Breast epithelium (tissue), 3 donors: Measurements from ENCODE around the gene RETREG3.

Experiments used
- POLR2A ChIP-seq: fragments of 450-650 bp; IDR thresholded peaks from one replicate; pipeline ENCODE4 v1.6.1; 2016; ENCODE audit warnings: antibody characterized with exemption, mild to moderate bottlenecking, moderate library complexity
- POLR2AphosphoS5 ChIP-seq, 3 donors: sonication (generic); formaldehyde crosslinking; IDR thresholded peaks; one replicate each; pipeline ENCODE4 v1.6.1; 2017; ENCODE audit warnings: antibody characterized with exemption in 3 of 3

DNA sequence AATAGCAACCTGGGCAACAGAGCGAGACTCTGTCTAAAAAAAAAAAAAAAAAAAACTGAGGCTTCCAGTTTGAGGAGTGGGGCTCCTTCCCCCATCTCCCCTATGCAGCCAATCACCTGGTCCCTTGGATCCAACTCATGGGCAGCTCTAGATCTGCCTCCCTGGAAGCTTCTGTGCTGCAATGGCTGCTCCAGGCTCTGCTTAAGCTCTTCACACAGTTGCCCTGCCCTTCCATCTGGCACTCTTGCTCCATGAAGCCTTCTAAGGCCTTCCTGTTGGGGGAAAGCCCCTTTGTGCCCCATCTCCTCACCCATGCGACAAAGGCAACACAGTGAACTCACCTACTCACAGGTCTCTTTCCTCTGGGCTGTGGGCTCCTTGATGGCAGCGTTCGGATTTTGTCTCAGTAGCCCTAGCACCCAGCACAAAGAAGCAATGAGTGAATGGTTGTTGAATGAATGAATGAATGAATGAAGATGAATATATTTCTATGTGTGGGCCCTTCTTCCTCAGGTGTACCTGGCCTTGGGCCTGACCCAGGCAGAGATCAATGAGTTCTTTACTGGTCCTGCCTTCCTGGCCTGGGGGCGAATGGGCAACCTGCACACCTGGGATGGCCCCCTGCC is 71.2 kb downstream of the RETREG3 start:
- TF ChIP-seq POLR2A (no peak), POLR2AphosphoS5 (IDR thresholded peaks at IDR 0.05) (no peak)
